GM12891 (cell line): Measurements from ENCODE around the gene COG5.

Experiments used
- POLR2A ChIP-seq: IDR thresholded peaks from 2 replicates; pipeline ENCODE4 v1.6.1; 2011; ENCODE audit warnings: low read depth, low read length, control low read depth
- POLR2AphosphoS5 ChIP-seq: IDR thresholded peaks from 2 replicates; pipeline ENCODE4 v1.6.1; 2011; ENCODE audit warnings: low read depth, low read length, control low read depth
- TAF1 ChIP-seq: IDR thresholded peaks from 2 replicates; pipeline ENCODE4 v1.6.1; 2011; ENCODE audit warnings: low read depth, low read length, control low read depth

DNA sequence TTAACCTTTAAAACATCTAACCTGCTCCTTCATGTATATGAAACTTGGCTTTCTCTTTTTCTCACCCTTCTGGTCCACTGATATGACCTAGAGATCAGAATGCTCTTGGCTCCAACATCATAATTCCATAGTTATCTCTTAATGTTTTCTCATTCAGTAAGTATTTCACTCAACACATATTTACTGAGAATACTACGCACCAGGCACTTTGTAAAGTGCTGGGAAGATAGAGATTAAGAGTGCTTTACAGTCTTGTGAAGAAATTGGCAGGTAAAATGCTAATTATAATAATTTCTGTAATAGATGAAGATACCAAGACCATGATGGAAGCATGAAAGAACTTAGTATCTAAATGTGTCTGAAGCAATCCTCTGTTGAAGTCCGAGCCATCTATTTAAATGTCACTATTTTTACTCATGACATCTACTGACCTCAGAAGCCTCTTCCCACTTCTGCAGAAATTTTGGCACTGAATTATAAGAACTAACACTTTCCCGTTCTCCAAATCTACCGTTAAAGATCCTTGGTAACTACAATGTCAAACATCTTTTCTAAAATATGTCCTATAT, 278.7 kb downstream of the COG5 start:
- TF ChIP-seq TAF1: no peak
- no peak for TF ChIP-seq POLR2A
- TF ChIP-seq POLR2AphosphoS5: no peak
